Transverse colon (tissue), 3 donors: Measurements from ENCODE around the gene SHLD2.
"Not testable (repeated sequence)": the region's sequence is repeated elsewhere in the genome, so short reads cannot be mapped to it uniquely, and the experiment has no call there.

Experiments
- CTCF ChIP-seq, 5 experiments: fragments of 200-600 bp in 3 of 5; fragments of 450-650 bp in 2 of 5; sonication (generic) in 3 of 5; IDR thresholded peaks; 1 replicate in 2 of 5; 2 replicates in 3 of 5; pipeline ENCODE4 v1.5.1; 2016 to 2017; ENCODE audit warnings: antibody characterized with exemption in 5 of 5, inconsistent platforms in 3 of 5, mild to moderate bottlenecking in 2 of 5, moderate library complexity in 1 of 5
- EP300 ChIP-seq: sonication (generic); formaldehyde crosslinking; IDR thresholded peaks from one replicate; pipeline ENCODE4 v1.6.1; 2017; ENCODE audit warnings: antibody characterized with exemption, low read depth
- POLR2A ChIP-seq: fragments of 450-650 bp; IDR thresholded peaks from one replicate; pipeline ENCODE4 v1.6.1; 2016; ENCODE audit warnings: antibody characterized with exemption, mild to moderate bottlenecking, moderate library complexity

GRCh38 chr10:87082219-87082618 is 12.8 kb upstream of the SHLD2 start:
- not testable (repeated sequence) for TF ChIP-seq POLR2A; CTCF (IDR thresholded peaks at IDR 0.05); EP300
